ENCODE results near the gene SIGLEC14.

DNA sequence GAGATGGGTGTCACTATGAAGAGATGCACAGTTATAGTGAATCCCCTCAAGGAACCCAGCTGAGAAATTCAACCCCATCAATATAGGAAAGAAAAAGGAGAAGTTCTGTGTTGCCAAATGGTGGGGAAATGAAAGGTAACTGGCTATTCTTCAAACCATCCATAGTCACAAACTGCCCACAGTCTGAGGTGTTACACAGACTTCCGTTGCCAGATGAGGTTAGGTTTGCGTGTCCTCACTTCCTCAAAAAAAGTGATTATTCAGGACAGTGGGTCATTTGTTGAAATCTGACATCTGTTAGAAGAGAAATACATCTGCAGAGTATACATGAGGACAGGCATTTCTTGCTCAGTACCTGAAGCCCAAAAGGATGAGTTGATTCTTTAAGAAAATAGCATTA lies 25.4 kb downstream of the SIGLEC14 start:
- TF ChIP-seq, protein P1, sequence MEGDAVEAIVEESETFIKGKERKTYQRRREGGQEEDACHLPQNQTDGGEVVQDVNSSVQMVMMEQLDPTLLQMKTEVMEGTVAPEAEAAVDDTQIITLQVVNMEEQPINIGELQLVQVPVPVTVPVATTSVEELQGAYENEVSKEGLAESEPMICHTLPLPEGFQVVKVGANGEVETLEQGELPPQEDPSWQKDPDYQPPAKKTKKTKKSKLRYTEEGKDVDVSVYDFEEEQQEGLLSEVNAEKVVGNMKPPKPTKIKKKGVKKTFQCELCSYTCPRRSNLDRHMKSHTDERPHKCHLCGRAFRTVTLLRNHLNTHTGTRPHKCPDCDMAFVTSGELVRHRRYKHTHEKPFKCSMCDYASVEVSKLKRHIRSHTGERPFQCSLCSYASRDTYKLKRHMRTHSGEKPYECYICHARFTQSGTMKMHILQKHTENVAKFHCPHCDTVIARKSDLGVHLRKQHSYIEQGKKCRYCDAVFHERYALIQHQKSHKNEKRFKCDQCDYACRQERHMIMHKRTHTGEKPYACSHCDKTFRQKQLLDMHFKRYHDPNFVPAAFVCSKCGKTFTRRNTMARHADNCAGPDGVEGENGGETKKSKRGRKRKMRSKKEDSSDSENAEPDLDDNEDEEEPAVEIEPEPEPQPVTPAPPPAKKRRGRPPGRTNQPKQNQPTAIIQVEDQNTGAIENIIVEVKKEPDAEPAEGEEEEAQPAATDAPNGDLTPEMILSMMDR (IDR thresholded peaks at IDR 0.05; ENCODE audit: borderline replicate concordance, extremely low read depth, low read length, poor library complexity, severe bottlenecking), result no peak
- TF ChIP-seq EZH2 (IDR thresholded peaks at IDR 0.05; ENCODE audit: borderline replicate concordance, low read depth, low read length, severe bottlenecking), result no peak

All from DND-41 (cell line).